ENCODE measurements around the gene SLC9A9.

DNA sequence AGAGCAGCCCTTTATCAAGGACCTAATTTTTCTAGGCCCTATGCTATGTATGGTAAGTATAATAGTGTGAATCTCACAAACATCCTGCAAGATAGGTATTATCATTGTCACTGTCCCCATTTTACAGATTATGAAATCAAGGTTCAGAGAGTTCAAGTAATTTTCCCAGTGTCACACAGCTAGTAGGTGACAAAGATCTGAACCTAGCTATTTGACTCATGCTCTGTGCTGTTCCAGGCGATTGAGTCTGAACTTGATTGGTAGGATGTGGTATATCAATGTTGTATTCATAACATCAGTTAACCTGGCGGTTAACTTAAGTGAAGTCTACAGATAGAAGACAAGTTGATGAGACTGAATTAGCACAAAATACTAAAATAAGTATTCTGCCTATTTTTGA, 498.8 kb downstream of the SLC9A9 start:
- TF ChIP-seq POLR2A (IDR thresholded peaks at IDR 0.05) = no peak
- TF ChIP-seq, protein P1, sequence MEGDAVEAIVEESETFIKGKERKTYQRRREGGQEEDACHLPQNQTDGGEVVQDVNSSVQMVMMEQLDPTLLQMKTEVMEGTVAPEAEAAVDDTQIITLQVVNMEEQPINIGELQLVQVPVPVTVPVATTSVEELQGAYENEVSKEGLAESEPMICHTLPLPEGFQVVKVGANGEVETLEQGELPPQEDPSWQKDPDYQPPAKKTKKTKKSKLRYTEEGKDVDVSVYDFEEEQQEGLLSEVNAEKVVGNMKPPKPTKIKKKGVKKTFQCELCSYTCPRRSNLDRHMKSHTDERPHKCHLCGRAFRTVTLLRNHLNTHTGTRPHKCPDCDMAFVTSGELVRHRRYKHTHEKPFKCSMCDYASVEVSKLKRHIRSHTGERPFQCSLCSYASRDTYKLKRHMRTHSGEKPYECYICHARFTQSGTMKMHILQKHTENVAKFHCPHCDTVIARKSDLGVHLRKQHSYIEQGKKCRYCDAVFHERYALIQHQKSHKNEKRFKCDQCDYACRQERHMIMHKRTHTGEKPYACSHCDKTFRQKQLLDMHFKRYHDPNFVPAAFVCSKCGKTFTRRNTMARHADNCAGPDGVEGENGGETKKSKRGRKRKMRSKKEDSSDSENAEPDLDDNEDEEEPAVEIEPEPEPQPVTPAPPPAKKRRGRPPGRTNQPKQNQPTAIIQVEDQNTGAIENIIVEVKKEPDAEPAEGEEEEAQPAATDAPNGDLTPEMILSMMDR (IDR thresholded peaks at IDR 0.05) = no peak

All from right lobe of liver (tissue), 4 donors.